Activated CD4-positive, CD25-positive, alpha-beta regulatory T cell (primary cell): ENCODE measurements around the gene AHNAK.
"Not testable (repeated sequence)": the region's sequence is repeated elsewhere in the genome, so short reads cannot be mapped to it uniquely, and the experiment has no call there.

Source experiments
- DNase-seq, 4 experiments: peaks; one replicate each; lab custom pipeline; 2025; lab: John Stamatoyannopoulos, UW

AHNAK gene

GRCh38 chr11:62550478-62550877 lies 3.9 kb upstream of the AHNAK start:
- DNase-seq: not testable (repeated sequence)

- DNase-seq: no peak
Measured at GRCh38 chr11:62548545-62549335, 2.1 kb upstream of the AHNAK start.

- DNase-seq: no peak
Measured at GRCh38 chr11:62547691-62548281, 1.2 kb upstream of the AHNAK start.

- DNase-seq: no peak
Measured at GRCh38 chr11:62546929-62547625, 471 bp upstream of the AHNAK start.

DNA sequence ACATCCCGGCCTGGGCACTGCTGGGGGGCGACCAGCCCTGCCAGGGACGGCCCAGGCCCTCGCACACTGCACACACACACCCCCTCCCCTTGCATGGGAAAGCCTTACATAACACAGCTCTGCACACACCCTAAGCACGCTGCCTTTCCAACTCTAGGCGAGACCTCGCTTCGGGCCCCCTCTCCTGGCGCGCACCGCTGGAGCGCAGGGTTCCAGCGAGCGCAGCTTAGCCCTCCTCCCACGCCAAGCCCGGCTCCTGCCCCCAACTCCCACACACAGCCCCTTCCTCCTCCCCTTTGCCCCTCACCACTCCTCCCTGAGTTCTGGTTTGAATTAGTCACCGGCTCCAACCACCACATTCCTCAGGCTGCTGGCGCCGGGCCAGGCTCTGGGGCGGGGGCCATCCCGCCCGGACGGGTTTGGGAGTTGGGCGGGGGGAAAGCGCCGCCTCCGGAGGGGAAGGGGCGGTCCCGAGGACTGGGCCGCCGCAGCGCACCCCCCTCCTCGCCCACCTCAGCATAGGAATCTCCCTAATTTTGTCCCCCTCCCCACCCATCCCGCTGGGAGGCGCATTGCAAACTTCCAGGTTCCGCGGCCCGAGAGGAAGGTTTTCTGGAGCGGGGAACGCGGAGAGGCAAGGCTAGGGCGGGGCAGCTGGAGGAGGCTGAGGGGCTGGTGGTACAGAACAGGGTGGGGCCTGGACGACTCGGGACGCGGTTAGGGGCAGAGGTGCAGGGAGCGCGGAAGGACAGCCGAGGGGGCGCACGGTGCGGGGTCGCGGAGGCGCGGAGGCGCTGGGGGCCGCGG lies 966 bp downstream of the AHNAK start:
- DNase-seq: no peak

DNA sequence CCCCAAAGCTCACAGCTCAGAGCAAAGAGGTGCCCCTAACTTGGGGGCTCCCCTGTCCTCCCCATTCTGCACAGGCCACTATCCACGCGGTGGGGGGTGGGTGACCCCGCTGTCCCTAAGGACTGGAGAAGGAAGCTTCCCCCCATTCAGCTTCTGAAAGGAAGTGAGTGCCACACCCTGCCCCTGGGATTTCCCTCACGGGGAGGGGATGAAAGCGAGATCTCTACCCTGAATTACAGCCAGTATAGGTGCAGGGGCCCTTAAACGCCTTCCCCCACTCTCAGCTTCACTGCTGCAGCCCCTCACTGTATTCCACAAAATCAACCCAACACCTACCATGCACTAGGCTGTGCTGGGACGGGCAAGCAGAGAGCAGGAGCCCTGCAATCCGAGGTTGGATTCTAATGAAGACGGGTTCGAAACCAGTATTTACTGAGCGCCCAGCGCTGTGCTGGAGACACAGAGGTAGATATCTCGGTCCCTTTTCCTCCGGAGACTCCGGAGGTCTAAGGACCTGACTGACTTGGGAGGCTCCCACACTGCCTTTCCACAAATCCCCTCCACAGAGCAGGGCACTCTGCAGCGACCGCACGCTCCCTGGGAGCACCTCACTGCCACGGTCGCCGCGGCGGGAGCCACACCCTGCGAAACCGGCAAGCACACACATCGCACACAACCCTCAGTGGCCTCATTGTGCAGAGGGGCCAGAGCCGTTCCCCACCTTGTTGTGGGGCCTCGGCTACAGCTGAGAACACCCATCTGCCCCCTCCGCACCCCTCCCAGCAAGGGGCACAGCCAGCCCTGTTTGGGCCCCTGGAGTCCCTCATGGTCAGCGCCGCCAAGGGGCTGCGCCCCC lies 1.8 kb downstream of the AHNAK start:
- DNase-seq: no peak

GRCh38 chr11:62543680-62544444 lies 2.7 kb downstream of the AHNAK start:
- DNase-seq: no peak

DNA sequence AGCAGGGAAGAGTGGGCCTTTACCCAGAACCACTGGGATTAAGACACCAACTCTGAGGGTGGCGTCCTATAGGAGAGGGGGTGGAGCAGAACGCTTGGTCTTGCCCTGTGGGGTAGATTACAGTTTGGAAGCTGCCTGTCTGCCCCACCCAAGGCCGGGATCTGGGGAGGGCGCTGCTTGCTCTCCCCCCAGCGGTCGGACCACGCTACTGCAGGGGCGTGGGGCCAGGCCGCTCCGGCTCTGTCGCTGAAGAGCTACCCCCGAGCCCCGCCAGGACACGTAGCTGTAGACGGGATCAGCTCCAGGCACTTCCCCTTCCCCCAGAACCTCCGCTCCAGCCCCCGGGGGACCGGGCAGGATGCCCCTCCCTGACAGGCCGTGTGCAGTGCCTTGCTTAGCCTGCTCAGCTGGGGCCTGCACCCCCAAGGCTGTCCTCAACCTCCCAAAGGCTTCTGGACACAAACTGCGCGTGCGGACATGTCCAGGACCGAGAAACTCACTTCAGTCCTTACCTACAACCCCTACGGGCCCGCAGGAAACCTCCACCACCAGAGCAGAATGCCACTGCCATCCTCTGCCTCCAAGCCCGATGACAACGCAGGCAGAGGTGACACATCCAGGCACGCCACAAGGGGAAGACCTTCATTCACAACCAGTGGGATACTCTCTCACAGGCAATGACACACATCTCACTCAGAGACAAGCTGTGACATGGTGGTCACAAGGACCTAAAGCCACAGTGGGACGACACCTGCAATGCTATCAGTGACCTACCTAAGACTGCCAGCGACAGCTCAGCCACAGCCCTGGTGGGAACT lies 3.6 kb downstream of the AHNAK start:
- DNase-seq: peak; percentile 44 to 64 (median 58)

GRCh38 chr11:62542111-62542745 lies 4.4 kb downstream of the AHNAK start:
- DNase-seq: no peak

GRCh38 chr11:62540804-62541701 lies 5.6 kb downstream of the AHNAK start:
- no peak for DNase-seq

DNA sequence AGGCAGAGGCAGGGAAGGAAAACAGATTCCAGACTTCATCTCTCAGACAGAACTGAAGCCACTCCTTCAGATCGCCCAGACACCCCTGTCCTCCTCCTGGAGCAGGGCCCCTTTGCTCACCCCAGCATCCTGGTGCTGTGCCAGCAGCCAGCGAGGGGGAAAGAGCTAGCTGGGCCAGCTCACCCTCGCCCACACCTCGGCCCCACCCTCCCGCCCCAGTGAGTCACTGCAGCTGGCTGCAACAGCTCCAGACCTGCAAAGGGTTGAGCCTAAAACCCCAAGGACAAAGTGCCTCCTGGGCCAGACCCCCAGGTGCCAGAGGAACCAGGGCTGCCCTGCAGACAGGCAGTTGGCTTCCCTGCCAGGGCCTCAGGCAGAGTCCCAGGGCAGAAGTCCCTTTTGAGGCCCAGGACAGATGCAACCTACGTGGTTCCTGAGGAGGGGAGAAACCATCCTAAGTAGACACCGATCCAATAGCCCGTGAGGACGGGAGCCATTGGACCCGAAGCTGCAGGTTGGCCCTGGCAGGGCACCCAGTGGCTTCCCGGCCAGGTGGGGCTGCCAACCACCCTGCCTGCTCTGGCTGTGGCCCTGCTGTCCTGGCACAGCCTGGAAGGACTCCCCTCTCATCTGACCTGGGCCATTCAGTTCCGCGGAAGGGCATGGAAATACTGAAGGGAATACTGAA lies 7.2 kb downstream of the AHNAK start:
- peak; percentile 23 to 49 (median 43) for DNase-seq

- DNase-seq: no peak
Measured at GRCh38 chr11:62538470-62539237, 8.0 kb downstream of the AHNAK start.

DNA sequence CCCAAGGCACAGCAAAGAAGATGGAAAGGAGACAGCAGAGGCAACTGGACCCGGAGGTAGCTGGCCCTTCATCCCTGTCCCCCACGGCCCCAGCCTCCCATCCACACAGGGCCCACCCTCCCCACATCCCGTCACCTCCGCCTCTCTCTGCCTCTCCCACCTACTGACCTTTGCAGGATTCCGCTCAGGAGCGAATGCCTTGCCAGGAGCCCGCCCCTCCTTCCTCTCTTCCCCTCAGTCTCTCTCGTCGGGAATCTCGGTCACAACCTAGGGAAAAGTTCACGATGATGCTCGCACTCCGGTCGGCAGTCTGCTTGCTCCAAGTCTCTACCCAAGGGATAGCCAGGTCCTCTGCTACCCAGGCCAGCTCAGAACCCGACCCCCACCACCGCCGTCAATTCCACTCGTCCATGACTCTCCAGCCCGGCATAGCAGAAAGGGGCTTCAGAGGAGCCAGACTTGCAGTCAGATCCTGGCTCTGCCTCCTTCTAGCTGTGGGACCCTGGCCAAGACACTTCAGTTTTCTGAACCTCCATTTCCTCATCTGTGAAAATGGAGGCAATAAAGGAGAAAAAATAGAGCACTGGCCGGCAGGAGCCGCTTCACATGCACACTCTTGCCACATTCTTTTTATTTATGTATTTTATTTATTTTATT lies 10.2 kb downstream of the AHNAK start:
- no peak for DNase-seq

DNA sequence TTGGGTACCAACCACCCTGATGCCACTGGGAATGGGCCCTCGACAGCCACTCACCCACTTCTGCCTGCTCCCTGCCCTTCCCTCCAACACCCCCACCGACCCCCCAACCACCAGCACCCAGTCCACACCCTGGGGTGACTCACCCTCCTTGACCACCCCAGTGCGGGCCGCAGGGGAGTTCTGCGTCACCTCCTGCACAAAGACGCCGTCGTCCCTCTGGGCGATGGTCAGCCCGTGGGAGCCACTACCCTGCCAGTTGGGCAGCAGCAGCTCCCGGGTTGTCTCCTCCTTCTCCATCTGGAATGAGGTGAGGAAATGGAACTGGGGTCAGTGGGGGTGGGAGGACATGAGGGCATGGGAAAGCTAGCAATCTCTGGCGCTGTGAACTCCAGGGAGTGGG lies 10.8 kb downstream of the AHNAK start:
- no peak for DNase-seq

DNA sequence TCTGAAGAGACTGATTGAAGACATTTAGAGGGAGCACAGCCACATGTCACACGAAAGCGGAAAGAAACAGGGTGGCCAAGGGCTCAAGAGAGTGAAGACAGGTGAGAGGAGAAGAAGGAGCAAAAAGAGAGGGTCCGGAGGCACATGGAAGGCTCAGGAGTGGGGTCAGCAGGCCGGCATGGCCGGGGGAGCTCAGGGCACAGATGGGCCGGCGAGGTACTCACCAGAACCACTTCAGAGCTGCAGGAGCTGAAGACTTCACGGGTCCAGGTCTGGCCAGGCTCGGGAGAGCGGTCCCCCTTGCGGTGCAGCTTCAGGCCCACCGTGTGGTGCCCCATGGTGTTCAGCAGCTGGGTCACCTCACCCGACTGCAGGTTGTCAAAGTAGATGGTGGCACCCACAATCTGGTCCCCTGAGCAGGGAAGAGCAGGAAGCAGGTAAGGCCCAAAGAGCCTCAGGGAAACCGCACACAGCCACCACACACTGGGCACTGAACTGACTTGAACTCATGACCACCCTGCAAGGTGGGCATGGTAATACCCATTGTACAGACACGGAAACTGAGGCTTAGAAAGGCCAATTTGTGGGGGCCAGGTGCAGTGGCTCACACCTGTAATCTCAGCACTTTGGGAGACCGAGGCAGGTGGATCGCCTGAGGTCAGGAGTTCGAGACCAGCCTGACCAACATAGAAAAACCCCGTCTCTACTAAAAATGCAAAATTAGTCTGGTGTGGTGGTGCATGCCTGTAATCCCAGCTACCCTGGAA lies 11.6 kb downstream of the AHNAK start:
- no peak for DNase-seq
